ENCODE measurements around the gene UBE2J2. TPM values are rescaled to one million over a fixed set of nuclear protein-coding genes. Genes with fewer than 3 reads are reported as not detected.

UBE2J2 gene
- total and polyA plus RNA-seq, 9 donors: 29.6 to 48.3 (median 41.3) TPM

- Histone ChIP-seq H3K9me3 (replicated peaks; ENCODE audit: control insufficient read depth, low read depth, low read length) (no peaks in the 10 kb centered on the region), H3K27ac (ENCODE audit: low read length) (no peak overlapping the region), H3K4me3 (ENCODE audit: low read length) (no peak overlapping the region), H3K4me1 (ENCODE audit: control insufficient read depth, insufficient read depth, low read length) (peaks cover 10% of the 10 kb centered on the region), H3K36me3 (ENCODE audit: control insufficient read depth, insufficient read depth, low read length) (peaks cover 8% of the 10 kb centered on the region), H3K27me3 (ENCODE audit: control insufficient read depth, insufficient read depth, low read length) (peaks cover 2% of the 10 kb centered on the region)
- DNase-seq: no peak
- 43% methylated on average over 11 of the region's 15 CpGs for WGBS (ENCODE audit: insufficient coverage)
Measured at GRCh38 chr1:1290238-1290731, 16.6 kb upstream of the UBE2J2 start.

- peaks cover 10% of the 10 kb centered on the region for H3K4me1 ChIP-seq (ENCODE audit: control insufficient read depth, insufficient read depth, low read length)
- no peak for DNase-seq
- WGBS (ENCODE audit: insufficient coverage): 80% methylated on average over 31 of the region's 46 CpGs
- no peaks in the 10 kb centered on the region for H3K9me3 ChIP-seq (replicated peaks; ENCODE audit: control insufficient read depth, low read depth, low read length)
- H3K27me3 ChIP-seq (ENCODE audit: control insufficient read depth, insufficient read depth, low read length): peaks cover 2% of the 10 kb centered on the region
- no peaks in the 10 kb centered on the region for H3K36me3 ChIP-seq (ENCODE audit: control insufficient read depth, insufficient read depth, low read length)
- no peak overlapping the region for H3K27ac ChIP-seq (ENCODE audit: low read length)
- no peak overlapping the region for H3K4me3 ChIP-seq (ENCODE audit: low read length)
Measured at GRCh38 chr1:1287288-1288110, 13.8 kb upstream of the UBE2J2 start.

GRCh38 chr1:1286313-1287261 lies 12.9 kb upstream of the UBE2J2 start:
- 48% methylated on average over 45 of the region's 50 CpGs for WGBS (ENCODE audit: insufficient coverage)
- no peaks in the 10 kb centered on the region for H3K9me3 ChIP-seq (replicated peaks; ENCODE audit: control insufficient read depth, low read depth, low read length)
- H3K4me3 ChIP-seq (ENCODE audit: low read length): no peak overlapping the region
- peaks cover 8% of the 10 kb centered on the region for H3K4me1 ChIP-seq (ENCODE audit: control insufficient read depth, insufficient read depth, low read length)
- DNase-seq: no peak
- no peaks in the 10 kb centered on the region for H3K36me3 ChIP-seq (ENCODE audit: control insufficient read depth, insufficient read depth, low read length)
- H3K27ac ChIP-seq (ENCODE audit: low read length): no peak overlapping the region
- peaks cover 2% of the 10 kb centered on the region for H3K27me3 ChIP-seq (ENCODE audit: control insufficient read depth, insufficient read depth, low read length)

GRCh38 chr1:1285611-1286311 lies 12.1 kb upstream of the UBE2J2 start:
- Histone ChIP-seq H3K4me1 (ENCODE audit: control insufficient read depth, insufficient read depth, low read length) (peaks cover under 1% of the 10 kb centered on the region), H3K9me3 (replicated peaks; ENCODE audit: control insufficient read depth, low read depth, low read length) (no peaks in the 10 kb centered on the region), H3K36me3 (ENCODE audit: control insufficient read depth, insufficient read depth, low read length) (no peaks in the 10 kb centered on the region), H3K27me3 (ENCODE audit: control insufficient read depth, insufficient read depth, low read length) (peaks cover 2% of the 10 kb centered on the region), H3K27ac (ENCODE audit: low read length) (no peak overlapping the region), H3K4me3 (ENCODE audit: low read length) (no peak overlapping the region)
- WGBS (ENCODE audit: insufficient coverage): 65% methylated on average over 26 of the region's 37 CpGs
- DNase-seq: no peak

GRCh38 chr1:1285102-1285571 lies 11.5 kb upstream of the UBE2J2 start:
- whole genome bisulfite sequencing (ENCODE audit: insufficient coverage): 77% methylated on average over 22 of the region's 22 CpGs
- Histone ChIP-seq H3K36me3 (ENCODE audit: control insufficient read depth, insufficient read depth, low read length) (no peaks in the 10 kb centered on the region), H3K9me3 (replicated peaks; ENCODE audit: control insufficient read depth, low read depth, low read length) (no peaks in the 10 kb centered on the region), H3K27me3 (ENCODE audit: control insufficient read depth, insufficient read depth, low read length) (peaks cover 2% of the 10 kb centered on the region), H3K4me1 (ENCODE audit: control insufficient read depth, insufficient read depth, low read length) (no peaks in the 10 kb centered on the region), H3K27ac (ENCODE audit: low read length) (no peak overlapping the region), H3K4me3 (ENCODE audit: low read length) (no peak overlapping the region)
- DNase-seq: no peak

GRCh38 chr1:1284221-1285101 lies 10.8 kb upstream of the UBE2J2 start:
- H3K4me1 ChIP-seq (ENCODE audit: control insufficient read depth, insufficient read depth, low read length): no peaks in the 10 kb centered on the region
- WGBS (ENCODE audit: insufficient coverage): 75% methylated on average over 23 of the region's 32 CpGs
- no peak overlapping the region for H3K27ac ChIP-seq (ENCODE audit: low read length)
- peaks cover 2% of the 10 kb centered on the region for H3K27me3 ChIP-seq (ENCODE audit: control insufficient read depth, insufficient read depth, low read length)
- no peaks in the 10 kb centered on the region for H3K9me3 ChIP-seq (replicated peaks; ENCODE audit: control insufficient read depth, low read depth, low read length)
- H3K36me3 ChIP-seq (ENCODE audit: control insufficient read depth, insufficient read depth, low read length): no peaks in the 10 kb centered on the region
- H3K4me3 ChIP-seq (ENCODE audit: low read length): no peak overlapping the region
- no peak for DNase-seq

GRCh38 chr1:1283821-1284220 lies 10.2 kb upstream of the UBE2J2 start:
- no peaks in the 10 kb centered on the region for H3K4me1 ChIP-seq (ENCODE audit: control insufficient read depth, insufficient read depth, low read length)
- no peaks in the 10 kb centered on the region for H3K9me3 ChIP-seq (replicated peaks; ENCODE audit: control insufficient read depth, low read depth, low read length)
- H3K4me3 ChIP-seq (ENCODE audit: low read length): no peak overlapping the region
- WGBS (ENCODE audit: insufficient coverage): 0% methylated on average over 2 of the region's 9 CpGs
- no peak overlapping the region for H3K27ac ChIP-seq (ENCODE audit: low read length)
- peaks cover 2% of the 10 kb centered on the region for H3K27me3 ChIP-seq (ENCODE audit: control insufficient read depth, insufficient read depth, low read length)
- no peak for DNase-seq
- no peaks in the 10 kb centered on the region for H3K36me3 ChIP-seq (ENCODE audit: control insufficient read depth, insufficient read depth, low read length)

GRCh38 chr1:1282998-1283397 lies 9.3 kb upstream of the UBE2J2 start:
- H3K27ac ChIP-seq (ENCODE audit: low read length): no peak overlapping the region
- H3K9me3 ChIP-seq (replicated peaks; ENCODE audit: control insufficient read depth, low read depth, low read length): no peaks in the 10 kb centered on the region
- H3K4me1 ChIP-seq (ENCODE audit: control insufficient read depth, insufficient read depth, low read length): no peaks in the 10 kb centered on the region
- DNase-seq: no peak
- no peak overlapping the region for H3K4me3 ChIP-seq (ENCODE audit: low read length)
- 83% methylated on average over 10 of the region's 14 CpGs for WGBS (ENCODE audit: insufficient coverage)
- H3K27me3 ChIP-seq (ENCODE audit: control insufficient read depth, insufficient read depth, low read length): peaks cover 2% of the 10 kb centered on the region
- no peaks in the 10 kb centered on the region for H3K36me3 ChIP-seq (ENCODE audit: control insufficient read depth, insufficient read depth, low read length)

Measured in muscle of leg (tissue), 11 donors.